SK-N-SH (cell line): ENCODE data around the gene MNS1. TPM values are rescaled to one million over a fixed set of nuclear protein-coding genes. Genes with fewer than 3 reads are reported as not detected.

Experiments
- CTCF ChIA-PET: fragments of 300-600, 350-600 bp; formaldehyde crosslinking; extraction: SDS; loops from one replicate; lab custom pipeline; 2021; lab: Yijun Ruan, JAX
- POLR2A ChIA-PET: fragments of 350-600 bp; sonication (Branson Sonifier 250); formaldehyde crosslinking; extraction: SDS; loops from one replicate; lab custom pipeline; 2020; ENCODE audit warnings: antibody characterized with exemption, inconsistent platforms; lab: Yijun Ruan, JAX
- DNase-seq: peaks from one replicate; pipeline ENCODE4 v3.0.0; 2012
- H2AFZ ChIP-seq: fragments of 200-600 bp; sonication (generic); 2 replicates; pipeline ENCODE4 v1.8.1; 2016; ENCODE audit warnings: antibody characterized with exemption, mild to moderate bottlenecking, low read depth
- H3F3A ChIP-seq: fragments of 200-600 bp; sonication (generic); replicated peaks from 2 replicates; pipeline ENCODE3; 2016; ENCODE audit warnings: antibody characterized with exemption, mild to moderate bottlenecking; ENCODE audit not compliant: insufficient read depth
- H3K27ac ChIP-seq, 2 experiments: fragments of 200-500 bp in 1 of 2; fragments of 200-600 bp in 1 of 2; sonication (Bioruptor generic) in 1 of 2; sonication (generic), shearing (Covaris generic) in 1 of 2; 2 replicates each; pipeline versions ENCODE4 v1.5.1 to v1.6.1; 2014 to 2016; ENCODE audit warnings: low read depth in 2 of 2, inconsistent platforms in 1 of 2, low read length in 1 of 2, mild to moderate bottlenecking in 1 of 2, mixed read lengths in 1 of 2
- H3K27me3 ChIP-seq: fragments of 200-600 bp; sonication (generic), shearing (Covaris generic); 2 replicates; pipeline ENCODE4 v1.6.1; 2016; ENCODE audit warnings: mixed run types; ENCODE audit not compliant: insufficient read depth
- H3K36me3 ChIP-seq, 2 experiments: fragments of 200-500 bp in 1 of 2; fragments of 200-600 bp in 1 of 2; sonication (Bioruptor generic) in 1 of 2; sonication (generic) in 1 of 2; replicated peaks in 1 of 2; 2 replicates each; pipeline versions ENCODE3 to v1.5.1; 2014 to 2016; ENCODE audit warnings: low read length in 1 of 2, mild to moderate bottlenecking in 1 of 2; ENCODE audit not compliant: insufficient read depth in 2 of 2, control insufficient read depth in 1 of 2
- H3K4me1 ChIP-seq, 2 experiments: fragments of 200-500 bp in 1 of 2; fragments of 200-600 bp in 1 of 2; sonication (Bioruptor generic) in 1 of 2; sonication (generic), shearing (Covaris generic) in 1 of 2; 2 replicates each; pipeline versions ENCODE4 v1.5.1 to v1.6.1; 2014 to 2016; ENCODE audit warnings: low read depth in 1 of 2, low read length in 1 of 2, mixed run types in 1 of 2; ENCODE audit not compliant: insufficient read depth in 2 of 2, control insufficient read depth in 1 of 2
- H3K4me2 ChIP-seq: fragments of 200-600 bp; sonication (generic), shearing (Covaris generic); 2 replicates; pipeline ENCODE4 v1.6.1; 2017; ENCODE audit warnings: mixed run types
- H3K4me3 ChIP-seq, 2 experiments: fragments of 200-500 bp in 1 of 2; fragments of 200-600 bp in 1 of 2; sonication (Bioruptor generic) in 1 of 2; sonication (generic), shearing (Covaris generic) in 1 of 2; 2 replicates each; pipeline versions ENCODE4 v1.5.1 to v1.8.1; 2014 to 2016; ENCODE audit warnings: low read depth in 2 of 2, inconsistent platforms in 1 of 2, low read length in 1 of 2, mild to moderate bottlenecking in 1 of 2, mixed read lengths in 1 of 2, moderate library complexity in 1 of 2
- H3K79me2 ChIP-seq: fragments of 200-600 bp; sonication (generic); 2 replicates; pipeline ENCODE4 v1.8.1; 2017; ENCODE audit warnings: mild to moderate bottlenecking; ENCODE audit not compliant: insufficient read depth
- H3K9ac ChIP-seq: fragments of 200-600 bp; sonication (generic); 2 replicates; pipeline ENCODE4 v1.6.1; 2017; ENCODE audit warnings: mixed run types
- H3K9me2 ChIP-seq: fragments of 200-600 bp; sonication (generic); 2 replicates; pipeline ENCODE4 v1.6.1; 2017; ENCODE audit warnings: mixed run types
- H3K9me3 ChIP-seq: fragments of 200-600 bp; sonication (generic); 2 replicates; pipeline ENCODE4 v1.6.1; 2017; ENCODE audit warnings: mixed run types, mild to moderate bottlenecking, moderate library complexity
- H4K20me1 ChIP-seq: fragments of 200-600 bp; sonication (generic); 2 replicates; pipeline ENCODE4 v1.6.1; 2017; ENCODE audit warnings: mild to moderate bottlenecking, mixed run types; ENCODE audit not compliant: insufficient read depth
- ELF1 ChIP-seq: IDR thresholded peaks from 2 replicates; pipeline ENCODE4 v1.4.0; 2012
- EP300 ChIP-seq, 2 experiments: IDR thresholded peaks; 2 replicates each; pipeline versions ENCODE4 v1.4.0 to v1.6.1; 2012; ENCODE audit warnings: borderline replicate concordance in 1 of 2, low read depth in 1 of 2, low read length in 1 of 2
- EZH2phosphoT487 ChIP-seq: fragments of 200-600 bp; sonication (generic); IDR thresholded peaks from 2 replicates; pipeline ENCODE4 v1.6.1; 2017; ENCODE audit warnings: low read depth, mixed run types, mild to moderate bottlenecking, antibody characterized with exemption, moderate library complexity, borderline replicate concordance
- FOSL2 ChIP-seq: IDR thresholded peaks from 2 replicates; pipeline ENCODE4 v1.4.0; 2012; ENCODE audit warnings: low read depth, mild to moderate bottlenecking, moderate library complexity, borderline replicate concordance
- FOXJ3 ChIP-seq: sonication (generic); formaldehyde crosslinking; IDR thresholded peaks from 2 replicates; pipeline ENCODE4 v1.5.1; 2020; ENCODE audit warnings: mild to moderate bottlenecking, missing genetic modification reagents
- FOXM1 ChIP-seq: IDR thresholded peaks from 2 replicates; pipeline ENCODE4 v1.4.0; 2012; ENCODE audit warnings: low read depth, mild to moderate bottlenecking
- GABPA ChIP-seq: IDR thresholded peaks from 2 replicates; pipeline ENCODE4 v1.4.0; 2012; ENCODE audit warnings: low read depth, mild to moderate bottlenecking
- GATA2 ChIP-seq: sonication (generic); formaldehyde crosslinking; IDR thresholded peaks from 2 replicates; pipeline ENCODE4 v1.5.0; 2020; ENCODE audit warnings: mild to moderate bottlenecking, missing genetic modification reagents
- IRF3 ChIP-seq: fragments of 150-350 bp; IDR thresholded peaks from 2 replicates; pipeline ENCODE4 v1.6.1; 2016; ENCODE audit warnings: mild to moderate bottlenecking, low read depth, low read length
- JUND ChIP-seq: IDR thresholded peaks from 2 replicates; pipeline ENCODE4 v1.4.0; 2012
- MEF2A ChIP-seq: IDR thresholded peaks from 2 replicates; pipeline ENCODE4 v1.4.0; 2012; ENCODE audit warnings: low read depth, borderline replicate concordance
- NFIC ChIP-seq: IDR thresholded peaks from 2 replicates; pipeline ENCODE4 v1.4.0; 2012; ENCODE audit warnings: borderline replicate concordance
- NRF1 ChIP-seq: IDR thresholded peaks from 2 replicates; pipeline ENCODE4 v1.6.1; 2012; ENCODE audit warnings: low read depth, mild to moderate bottlenecking, low read length
- PBX3 ChIP-seq: IDR thresholded peaks from 2 replicates; pipeline ENCODE4; 2012
- POLR2AphosphoS5 ChIP-seq: IDR thresholded peaks from 2 replicates; pipeline ENCODE4 v1.6.1; 2012; ENCODE audit warnings: low read depth, low read length
- RCOR1 ChIP-seq: fragments of 150-350 bp; IDR thresholded peaks from 2 replicates; pipeline ENCODE4 v1.6.1; 2017; ENCODE audit warnings: antibody characterized with exemption, low read length
- REST ChIP-seq: IDR thresholded peaks from 2 replicates; pipeline ENCODE4 v1.6.1; 2012; ENCODE audit warnings: mild to moderate bottlenecking, low read depth, low read length, moderate library complexity
- RFX5 ChIP-seq: IDR thresholded peaks from 2 replicates; pipeline ENCODE4 v1.6.1; 2012; ENCODE audit warnings: mild to moderate bottlenecking, improper control_type of control experiment, low read length
- RXRA ChIP-seq: IDR thresholded peaks from 2 replicates; pipeline ENCODE4 v1.4.0; 2012; ENCODE audit warnings: low read depth, mild to moderate bottlenecking, borderline replicate concordance
- TAF1 ChIP-seq: IDR thresholded peaks from 2 replicates; pipeline ENCODE4 v1.6.1; 2012; ENCODE audit warnings: low read depth, mild to moderate bottlenecking, low read length, moderate library complexity, borderline replicate concordance
- TCF12 ChIP-seq: IDR thresholded peaks from 2 replicates; pipeline ENCODE4 v1.4.0; 2012
- TEAD4 ChIP-seq: IDR thresholded peaks from 2 replicates; pipeline ENCODE4 v1.4.0; 2012; ENCODE audit warnings: mild to moderate bottlenecking, borderline replicate concordance; ENCODE audit not compliant: insufficient read depth
- WGBS: methylation state at CpG from one replicate; pipeline ENCODE4 v1.1.6; 2017; ENCODE audit warnings: low lambda C conversion rate; 5-methylcytosine and 5-hydroxymethylcytosine counted together
- polyA plus RNA-seq, 3 experiments: library from polyadenylated mRNA; depleted of rRNA; stranded (reverse); fragments of >200 nt; gene quantifications; 2 replicates each; pipeline ENCODE4 v1.2.3, GENCODE V29; 2012
- TF ChIP-seq, protein P1 (sequence below): IDR thresholded peaks from 2 replicates; pipeline ENCODE4 v1.4.0; 2012; ENCODE audit warnings: low read depth, borderline replicate concordance
- TF ChIP-seq, protein P2 (sequence below): fragments of 200-600 bp; sonication (generic); IDR thresholded peaks from 2 replicates; pipeline ENCODE4 v1.6.1; 2017; ENCODE audit warnings: antibody characterized with exemption, mild to moderate bottlenecking, moderate library complexity

MNS1 gene
- polyA plus RNA-seq (2012; rRNA removed), result 0.42 and 0.90 TPM in 2 replicates
- 0.90 and 1.5 TPM in 2 replicates for polyA plus RNA-seq (2012; cell fraction: cytosol; rRNA removed)
- polyA plus RNA-seq (2012; cell fraction: nucleus; rRNA removed), result 0.36 and 0.50 TPM in 2 replicates

GRCh38 chr15:56464893-56465520 lies at the start of gene MNS1:
Gene MNS1 (minus strand): TSS chr15:56465137. CDS start chr15:56464972, 165 bp downstream.
- peak within 1 kb of the TSS; percentile 90 for H2AFZ ChIP-seq
- ChIA-PET POLR2A (interaction anchor here (0.8 kb wide), 1 partner anchor 374 kb away, joined by 4 read pairs; no protein-coding TSS in a partner anchor), CTCF (interaction anchor here (0.6 to 2.6 kb wide), 7 partner anchors 12 to 1077 kb away, joined by 3 to 15 read pairs (median 5); partner anchors contain the start of gene TCF12)
- no peaks in the 10 kb centered on the region for H3K36me3 ChIP-seq
- peak within 1 kb of the TSS; percentile 74 for H3K9ac ChIP-seq
- no peaks in the 10 kb centered on the region for H3K9me3 ChIP-seq
- peak within 1 kb of the TSS; percentile 77 to 88 for H3K4me3 ChIP-seq
- peak within 1 kb of the TSS; percentile 83 for H3K4me2 ChIP-seq
- no peaks in the 10 kb centered on the region for H3K9me2 ChIP-seq
- peaks cover 0 to 5% of the 10 kb centered on the region in 2 experiments; a peak in 2 of 4 replicates for H3K4me1 ChIP-seq
- peaks cover 8% of the 10 kb centered on the region for H3F3A ChIP-seq
- no peaks in the 10 kb centered on the region for H4K20me1 ChIP-seq
- H3K79me2 ChIP-seq, result no peaks in the 10 kb centered on the region
- peak within 1 kb of the TSS in 1 of 2 experiments; percentile 58; a peak in 2 of 4 replicates for H3K27ac ChIP-seq
- peak; percentile 93 for DNase-seq
- WGBS, result 3% methylated on average over 21 of the region's 38 CpGs
- H3K27me3 ChIP-seq, result no peaks in the 10 kb centered on the region
- TF ChIP-seq MEF2A, result no peak
- TF ChIP-seq, protein P1, sequence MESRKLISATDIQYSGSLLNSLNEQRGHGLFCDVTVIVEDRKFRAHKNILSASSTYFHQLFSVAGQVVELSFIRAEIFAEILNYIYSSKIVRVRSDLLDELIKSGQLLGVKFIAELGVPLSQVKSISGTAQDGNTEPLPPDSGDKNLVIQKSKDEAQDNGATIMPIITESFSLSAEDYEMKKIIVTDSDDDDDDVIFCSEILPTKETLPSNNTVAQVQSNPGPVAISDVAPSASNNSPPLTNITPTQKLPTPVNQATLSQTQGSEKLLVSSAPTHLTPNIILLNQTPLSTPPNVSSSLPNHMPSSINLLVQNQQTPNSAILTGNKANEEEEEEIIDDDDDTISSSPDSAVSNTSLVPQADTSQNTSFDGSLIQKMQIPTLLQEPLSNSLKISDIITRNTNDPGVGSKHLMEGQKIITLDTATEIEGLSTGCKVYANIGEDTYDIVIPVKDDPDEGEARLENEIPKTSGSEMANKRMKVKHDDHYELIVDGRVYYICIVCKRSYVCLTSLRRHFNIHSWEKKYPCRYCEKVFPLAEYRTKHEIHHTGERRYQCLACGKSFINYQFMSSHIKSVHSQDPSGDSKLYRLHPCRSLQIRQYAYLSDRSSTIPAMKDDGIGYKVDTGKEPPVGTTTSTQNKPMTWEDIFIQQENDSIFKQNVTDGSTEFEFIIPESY, result no peak
- no peak; the same call in 1 of the 2 replicates for TF ChIP-seq NFIC
- no peak for TF ChIP-seq REST
- TF ChIP-seq GABPA, result no peak
- no peak for TF ChIP-seq JUND
- TF ChIP-seq ELF1, result no peak
- no peak for TF ChIP-seq FOXM1
- TF ChIP-seq RFX5, result no peak
- TF ChIP-seq RXRA, result no peak
- TF ChIP-seq FOXJ3 (CRISPR knock-in tag), result peak; percentile 69; the same call in 1 of the 2 replicates
- TF ChIP-seq GATA2 (CRISPR knock-in tag), result no peak
- no peak for TF ChIP-seq FOSL2
- TF ChIP-seq TAF1, result peak; percentile 43; the same call in 1 of the 2 replicates
- TF ChIP-seq NRF1, result peak; percentile 46; the same call in 1 of the 2 replicates
- no peak for TF ChIP-seq RCOR1
- TF ChIP-seq PBX3, result no peak
- no peak for TF ChIP-seq TEAD4
- no peak; the same call in 1 of the 2 replicates for TF ChIP-seq TCF12
- TF ChIP-seq EP300 (IDR thresholded peaks at IDR 0.05; ENCODE audit: borderline replicate concordance in 1 of 2, low read depth in 1 of 2, low read length in 1 of 2), result no peak
- TF ChIP-seq EZH2phosphoT487, result no peak
- 0 out of 2 replicates have a peak, but pooled peaks have one; percentile 45 for TF ChIP-seq POLR2AphosphoS5
- TF ChIP-seq, protein P2, sequence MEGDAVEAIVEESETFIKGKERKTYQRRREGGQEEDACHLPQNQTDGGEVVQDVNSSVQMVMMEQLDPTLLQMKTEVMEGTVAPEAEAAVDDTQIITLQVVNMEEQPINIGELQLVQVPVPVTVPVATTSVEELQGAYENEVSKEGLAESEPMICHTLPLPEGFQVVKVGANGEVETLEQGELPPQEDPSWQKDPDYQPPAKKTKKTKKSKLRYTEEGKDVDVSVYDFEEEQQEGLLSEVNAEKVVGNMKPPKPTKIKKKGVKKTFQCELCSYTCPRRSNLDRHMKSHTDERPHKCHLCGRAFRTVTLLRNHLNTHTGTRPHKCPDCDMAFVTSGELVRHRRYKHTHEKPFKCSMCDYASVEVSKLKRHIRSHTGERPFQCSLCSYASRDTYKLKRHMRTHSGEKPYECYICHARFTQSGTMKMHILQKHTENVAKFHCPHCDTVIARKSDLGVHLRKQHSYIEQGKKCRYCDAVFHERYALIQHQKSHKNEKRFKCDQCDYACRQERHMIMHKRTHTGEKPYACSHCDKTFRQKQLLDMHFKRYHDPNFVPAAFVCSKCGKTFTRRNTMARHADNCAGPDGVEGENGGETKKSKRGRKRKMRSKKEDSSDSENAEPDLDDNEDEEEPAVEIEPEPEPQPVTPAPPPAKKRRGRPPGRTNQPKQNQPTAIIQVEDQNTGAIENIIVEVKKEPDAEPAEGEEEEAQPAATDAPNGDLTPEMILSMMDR, result no peak
- TF ChIP-seq IRF3, result peak; percentile 54
